Fibroblast of lung (primary cell): ENCODE results near the gene PALLD.

Source experiments
- CTCF ChIP-seq, 2 donors: IDR thresholded peaks in 1 of 2; conservative IDR thresholded peaks in 1 of 2; 1 replicate in 1 of 2; 2 replicates in 1 of 2; pipeline ENCODE4 v1.5.1; 2011 to 2012; ENCODE audit warnings: low read length in 2 of 2, control low read depth in 1 of 2, inconsistent platforms in 1 of 2, low read depth in 1 of 2, mild to moderate bottlenecking in 1 of 2
- EZH2 ChIP-seq: IDR thresholded peaks from 2 replicates; pipeline ENCODE4 v1.5.1; 2012; ENCODE audit warnings: low read length, control low read depth, mild to moderate bottlenecking; ENCODE audit errors: missing control alignments

GRCh38 chr4:168852933-168853713 is 356.3 kb downstream of the PALLD start:
- TF ChIP-seq CTCF (conservative IDR thresholded peaks at IDR 0.05 in 1 of 2, IDR thresholded peaks at IDR 0.05 in 1 of 2; ENCODE audit: low read depth in 1 of 2, low read length in 2 of 2) = no peak
- no peak for TF ChIP-seq EZH2
